ENCODE data around the gene ISG20L2. TPM values are rescaled to one million over a fixed set of nuclear protein-coding genes. Genes with fewer than 3 reads are reported as not detected.

ISG20L2 gene
- total RNA-seq (10 to 100 TPM; 35.3 to 63.7 (median 44.3) TPM), total RNA-seq (28.4 to 99.1 (median 51.1) reads per million in 29 experiments)
- 33.8 TPM for total RNA-seq (2013)

- DNase-seq: peak; percentile 63 to 99 (median 95)
- no peaks in the 10 kb centered on the region for H3K9me3 ChIP-seq
- peak within 1 kb of the TSS; percentile 86 to 94 for H3K27ac Mint-ChIP-seq
- WGBS (ENCODE audit: insufficient coverage): under 1% methylated on average over 36 of the region's 57 CpGs
- H3K9me3 Mint-ChIP-seq: no peaks in the 10 kb centered on the region
- H3K27ac ChIP-seq (ENCODE audit: low read length): peak within 1 kb of the TSS; percentile 100
- no peaks in the 10 kb centered on the region for H3K27me3 Mint-ChIP-seq
- peaks cover 2 to 26% of the 10 kb centered on the region in 2 donors for H3K36me3 ChIP-seq (ENCODE audit: control insufficient read depth in 2 of 2, extremely low read depth in 1 of 2, insufficient read depth in 1 of 2, low read length in 1 of 2)
- no peak within 1 kb of the TSS for H3K4me3 Mint-ChIP-seq
- peak within 1 kb of the TSS; percentile 91 to 97 for H3K4me3 ChIP-seq (ENCODE audit: control insufficient read depth in 1 of 2, extremely low read depth in 1 of 2, low read length in 1 of 2)
- H3K27me3 ChIP-seq (replicated peaks in 1 of 2; ENCODE audit: control insufficient read depth in 2 of 2, extremely low read depth in 1 of 2, insufficient read depth in 2 of 2, low read length in 1 of 2): no peaks in the 10 kb centered on the region
- CTCF ChIA-PET: interaction anchor here (0.6 to 4.7 kb wide), 14 partner anchors 12 to 1866 kb away, joined by 3 to 68 read pairs (median 4); partner anchors contain the start of genes HDGF (in 1 of the 2), MEF2D (in 1 of the 2), MRPL24 (in 1 of the 2) and NES (in 1 of the 2)
- peaks cover 17 to 25% (median 23%) of the 10 kb centered on the region in 3 donors for H3K4me1 Mint-ChIP-seq
- H3K36me3 Mint-ChIP-seq: peaks cover 18% of the 10 kb centered on the region
- ATAC-seq (replicated peaks in 1 of 4): peak; percentile 91 to 94 (median 92)
- peaks cover 26 to 49% of the 10 kb centered on the region in 2 experiments for H3K4me1 ChIP-seq (ENCODE audit: control insufficient read depth in 1 of 2, extremely low read depth in 1 of 2, insufficient read depth in 2 of 2, low read length in 2 of 2)
- POLR2A ChIA-PET: interaction anchor here (0.5 to 2.1 kb wide), 8 partner anchors 12 to 251 kb away, joined by 3 to 29 read pairs (median 6); partner anchors contain the start of genes MRPL24 (in 2 of the 2), HDGF (in 1 of the 2) and PRCC (in 1 of the 2)
These were observed at the start of gene ISG20L2 for GRCh38 chr1:156728599-156729462. Gene ISG20L2, minus strand, starts transcription at chr1:156728766. Its CDS starts 1,114 bp downstream, at chr1:156727652.

DNA sequence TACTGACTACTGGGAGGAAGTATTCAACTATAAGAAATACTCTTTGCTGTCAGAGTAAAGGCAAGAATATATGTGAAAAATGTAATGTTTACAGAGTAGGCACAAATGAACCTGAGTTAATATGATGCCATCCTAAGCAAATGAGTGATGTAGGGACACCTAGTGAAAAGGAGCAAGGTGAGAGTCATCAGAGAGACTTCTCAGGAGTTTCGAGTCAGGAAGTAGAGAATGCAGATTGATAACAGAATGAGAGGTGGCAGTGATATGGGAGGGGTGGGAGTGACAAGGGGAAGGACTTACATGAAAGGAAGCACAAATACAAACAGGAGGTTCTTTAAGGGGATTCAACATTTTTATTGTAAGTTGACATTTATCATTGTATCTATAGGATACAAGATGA lies 49.0 kb upstream of the ISG20L2 start:
- WGBS (ENCODE audit: insufficient coverage): 33% methylated on average over 1 of the region's 1 CpG
- peaks cover 48 to 57% (median 53%) of the 10 kb centered on the region in 3 donors for H3K4me1 Mint-ChIP-seq
- DNase-seq: no peak
- H3K36me3 ChIP-seq (ENCODE audit: control insufficient read depth in 2 of 2, extremely low read depth in 1 of 2, insufficient read depth in 1 of 2, low read length in 1 of 2): peaks cover 5 to 13% of the 10 kb centered on the region in 2 donors
- no peaks in the 10 kb centered on the region for H3K9me3 ChIP-seq
- H3K4me1 ChIP-seq (ENCODE audit: control insufficient read depth in 1 of 2, extremely low read depth in 1 of 2, insufficient read depth in 2 of 2, low read length in 2 of 2): peaks cover 14 to 16% of the 10 kb centered on the region in 2 experiments
- H3K9me3 Mint-ChIP-seq: no peaks in the 10 kb centered on the region
- peak overlapping the region in 1 of 3 donors; percentile 39 for H3K4me3 Mint-ChIP-seq
- H3K27ac ChIP-seq (ENCODE audit: low read length): no peak overlapping the region
- no peaks in the 10 kb centered on the region for H3K27me3 Mint-ChIP-seq
- ATAC-seq (replicated peaks in 1 of 4): peak in 2 of 4 experiments; percentile 33 to 46
- no peak overlapping the region for H3K4me3 ChIP-seq (ENCODE audit: control insufficient read depth in 1 of 2, extremely low read depth in 1 of 2, low read length in 1 of 2)
- CTCF ChIA-PET: interaction anchor here in 1 of 2 donors (1.3 kb wide), 1 partner anchor 51 kb away, joined by 7 read pairs; no protein-coding TSS in a partner anchor
- H3K27ac Mint-ChIP-seq: peak overlapping the region; percentile 9 to 66
- POLR2A ChIA-PET: no interaction called here
- peaks cover 38% of the 10 kb centered on the region for H3K36me3 Mint-ChIP-seq
- no peaks in the 10 kb centered on the region for H3K27me3 ChIP-seq (replicated peaks in 1 of 2; ENCODE audit: control insufficient read depth in 2 of 2, extremely low read depth in 1 of 2, insufficient read depth in 2 of 2, low read length in 1 of 2)

- peaks cover 15 to 16% of the 10 kb centered on the region in 2 experiments for H3K4me1 ChIP-seq (ENCODE audit: control insufficient read depth in 1 of 2, extremely low read depth in 1 of 2, insufficient read depth in 2 of 2, low read length in 2 of 2)
- H3K27me3 ChIP-seq (replicated peaks in 1 of 2; ENCODE audit: control insufficient read depth in 2 of 2, extremely low read depth in 1 of 2, insufficient read depth in 2 of 2, low read length in 1 of 2): no peaks in the 10 kb centered on the region
- H3K36me3 Mint-ChIP-seq: peaks cover 32% of the 10 kb centered on the region
- no peak overlapping the region for H3K27ac Mint-ChIP-seq
- H3K36me3 ChIP-seq (ENCODE audit: control insufficient read depth in 2 of 2, extremely low read depth in 1 of 2, insufficient read depth in 1 of 2, low read length in 1 of 2): peaks cover 8 to 9% of the 10 kb centered on the region in 2 donors
- no peaks in the 10 kb centered on the region for H3K27me3 Mint-ChIP-seq
- H3K4me3 Mint-ChIP-seq: peak overlapping the region in 1 of 3 donors; percentile 39
- peaks cover 53 to 58% (median 54%) of the 10 kb centered on the region in 3 donors for H3K4me1 Mint-ChIP-seq
- ATAC-seq (replicated peaks in 1 of 4) (no peak), DNase-seq (no peak)
- H3K4me3 ChIP-seq (ENCODE audit: control insufficient read depth in 1 of 2, extremely low read depth in 1 of 2, low read length in 1 of 2): no peak overlapping the region
- no peaks in the 10 kb centered on the region for H3K9me3 ChIP-seq
- POLR2A ChIA-PET: no interaction called here
- no peaks in the 10 kb centered on the region for H3K9me3 Mint-ChIP-seq
- CTCF ChIA-PET: interaction anchor here in 1 of 2 donors (1.3 kb wide), 1 partner anchor 51 kb away, joined by 7 read pairs; no protein-coding TSS in a partner anchor
- WGBS (ENCODE audit: insufficient coverage): 53% methylated on average over 2 of the region's 4 CpGs
- H3K27ac ChIP-seq (ENCODE audit: low read length): no peak overlapping the region
These were observed 48.4 kb upstream of the ISG20L2 start for GRCh38 chr1:156776942-156777341.

DNA sequence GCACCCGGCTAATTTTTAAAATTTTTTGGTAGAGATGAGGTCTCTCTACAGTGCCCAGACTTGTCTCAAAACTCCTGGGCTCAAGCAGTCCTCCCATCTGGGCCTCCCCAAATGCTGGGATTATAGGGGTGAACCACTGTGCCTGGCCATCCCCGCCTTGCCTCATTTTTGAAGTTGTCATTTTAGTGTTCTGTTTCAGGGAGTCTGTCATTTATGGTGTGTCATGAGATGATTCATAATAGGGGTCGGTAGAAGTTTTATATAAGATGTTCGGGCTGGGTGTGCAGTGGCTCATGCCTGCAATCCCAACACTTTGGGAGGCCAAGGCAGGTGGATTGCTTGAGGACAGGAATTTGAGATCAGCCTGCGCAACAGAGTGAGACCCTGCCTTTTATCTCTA lies 47.2 kb upstream of the ISG20L2 start:
- Histone ChIP-seq H3K4me3 (ENCODE audit: control insufficient read depth in 1 of 2, extremely low read depth in 1 of 2, low read length in 1 of 2) (no peak overlapping the region), H3K36me3 (ENCODE audit: control insufficient read depth in 2 of 2, extremely low read depth in 1 of 2, insufficient read depth in 1 of 2, low read length in 1 of 2) (peaks cover 10 to 12% of the 10 kb centered on the region in 2 donors), H3K9me3 (no peaks in the 10 kb centered on the region), H3K27me3 (replicated peaks in 1 of 2; ENCODE audit: control insufficient read depth in 2 of 2, extremely low read depth in 1 of 2, insufficient read depth in 2 of 2, low read length in 1 of 2) (no peaks in the 10 kb centered on the region), H3K27ac (ENCODE audit: low read length) (no peak overlapping the region), H3K4me1 (ENCODE audit: control insufficient read depth in 1 of 2, extremely low read depth in 1 of 2, insufficient read depth in 2 of 2, low read length in 2 of 2) (peaks cover 15 to 22% of the 10 kb centered on the region in 2 experiments)
- no peak overlapping the region for H3K27ac Mint-ChIP-seq
- ATAC-seq (replicated peaks in 1 of 4) (no peak), DNase-seq (no peak)
- ChIA-PET CTCF (no interaction called here), POLR2A (interaction anchor here (0.6 to 1.0 kb wide), 3 partner anchors 24 to 1289 kb away, joined by 3 to 5 read pairs (median 4); no protein-coding TSS in a partner anchor)
- WGBS (ENCODE audit: insufficient coverage): 100% methylated on average over 1 of the region's 5 CpGs
- H3K27me3 Mint-ChIP-seq: no peaks in the 10 kb centered on the region
- H3K4me3 Mint-ChIP-seq: no peak overlapping the region
- no peaks in the 10 kb centered on the region for H3K9me3 Mint-ChIP-seq
- H3K4me1 Mint-ChIP-seq: peaks cover 51 to 57% (median 53%) of the 10 kb centered on the region in 3 donors
- H3K36me3 Mint-ChIP-seq: peaks cover 30% of the 10 kb centered on the region

GRCh38 chr1:156773607-156774006 lies 45.0 kb upstream of the ISG20L2 start:
- Histone ChIP-seq H3K4me1 (ENCODE audit: control insufficient read depth in 1 of 2, extremely low read depth in 1 of 2, insufficient read depth in 2 of 2, low read length in 2 of 2) (peaks cover 26 to 32% of the 10 kb centered on the region in 2 experiments), H3K36me3 (ENCODE audit: control insufficient read depth in 2 of 2, extremely low read depth in 1 of 2, insufficient read depth in 1 of 2, low read length in 1 of 2) (peaks cover 15 to 20% of the 10 kb centered on the region in 2 donors), H3K4me3 (ENCODE audit: control insufficient read depth in 1 of 2, extremely low read depth in 1 of 2, low read length in 1 of 2) (no peak overlapping the region), H3K27me3 (replicated peaks in 1 of 2; ENCODE audit: control insufficient read depth in 2 of 2, extremely low read depth in 1 of 2, insufficient read depth in 2 of 2, low read length in 1 of 2) (no peaks in the 10 kb centered on the region), H3K27ac (ENCODE audit: low read length) (no peak overlapping the region), H3K9me3 (no peaks in the 10 kb centered on the region)
- no peaks in the 10 kb centered on the region for H3K9me3 Mint-ChIP-seq
- H3K36me3 Mint-ChIP-seq: peaks cover 39% of the 10 kb centered on the region
- POLR2A ChIA-PET: no interaction called here
- H3K4me3 Mint-ChIP-seq: no peak overlapping the region
- H3K27ac Mint-ChIP-seq: no peak overlapping the region
- ATAC-seq (replicated peaks in 1 of 4): no peak
- DNase-seq: no peak
- 67% methylated on average over 3 of the region's 3 CpGs for WGBS (ENCODE audit: insufficient coverage)
- no peaks in the 10 kb centered on the region for H3K27me3 Mint-ChIP-seq
- CTCF ChIA-PET: interaction anchor here in 1 of 2 donors (1.1 kb wide), 1 partner anchor 47 kb away, joined by 3 read pairs; no protein-coding TSS in a partner anchor
- H3K4me1 Mint-ChIP-seq: peaks cover 72 to 77% (median 73%) of the 10 kb centered on the region in 3 donors

All from T-cell (primary cell).